AG09319 (cell line): ENCODE data around the gene PCNX2.

Experiments used
- DNase-seq: peaks from one replicate; pipeline ENCODE4 v3.0.0-alpha.2; 2010; ENCODE audit warnings: low read depth; ENCODE audit errors: extremely low read depth
- TF ChIP-seq, protein P1 (sequence below): IDR thresholded peaks from 2 replicates; pipeline ENCODE4 v1.5.1; 2011; ENCODE audit warnings: low read depth, mild to moderate bottlenecking, inconsistent platforms, low read length, moderate library complexity

Gene PCNX2

DNA sequence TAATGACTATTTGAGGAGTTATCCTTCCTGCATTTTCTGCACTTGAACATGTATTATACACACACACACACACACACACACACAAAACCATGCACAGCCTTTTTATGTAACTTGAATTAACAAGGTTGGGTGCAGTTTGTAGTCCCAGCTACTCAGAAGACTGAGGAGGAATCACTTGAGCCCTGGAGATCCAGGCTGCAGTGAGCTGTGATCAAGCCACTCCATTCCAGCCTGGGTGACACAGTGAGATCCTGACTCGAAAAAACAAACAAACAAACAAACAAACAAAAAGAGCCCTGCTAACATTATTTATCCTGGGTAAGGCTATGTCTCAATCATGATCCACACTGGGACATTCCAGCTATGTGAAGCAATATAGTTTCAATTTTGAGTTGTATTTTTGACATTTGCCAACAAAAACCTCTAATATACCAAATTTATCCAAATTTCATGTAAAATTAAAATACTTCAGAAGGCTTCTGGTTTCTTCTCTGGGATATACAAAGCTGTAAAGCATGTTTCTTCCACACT, 188.3 kb downstream of the PCNX2 start:
- DNase-seq = no peak
- TF ChIP-seq, protein P1, sequence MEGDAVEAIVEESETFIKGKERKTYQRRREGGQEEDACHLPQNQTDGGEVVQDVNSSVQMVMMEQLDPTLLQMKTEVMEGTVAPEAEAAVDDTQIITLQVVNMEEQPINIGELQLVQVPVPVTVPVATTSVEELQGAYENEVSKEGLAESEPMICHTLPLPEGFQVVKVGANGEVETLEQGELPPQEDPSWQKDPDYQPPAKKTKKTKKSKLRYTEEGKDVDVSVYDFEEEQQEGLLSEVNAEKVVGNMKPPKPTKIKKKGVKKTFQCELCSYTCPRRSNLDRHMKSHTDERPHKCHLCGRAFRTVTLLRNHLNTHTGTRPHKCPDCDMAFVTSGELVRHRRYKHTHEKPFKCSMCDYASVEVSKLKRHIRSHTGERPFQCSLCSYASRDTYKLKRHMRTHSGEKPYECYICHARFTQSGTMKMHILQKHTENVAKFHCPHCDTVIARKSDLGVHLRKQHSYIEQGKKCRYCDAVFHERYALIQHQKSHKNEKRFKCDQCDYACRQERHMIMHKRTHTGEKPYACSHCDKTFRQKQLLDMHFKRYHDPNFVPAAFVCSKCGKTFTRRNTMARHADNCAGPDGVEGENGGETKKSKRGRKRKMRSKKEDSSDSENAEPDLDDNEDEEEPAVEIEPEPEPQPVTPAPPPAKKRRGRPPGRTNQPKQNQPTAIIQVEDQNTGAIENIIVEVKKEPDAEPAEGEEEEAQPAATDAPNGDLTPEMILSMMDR = no peak

DNA sequence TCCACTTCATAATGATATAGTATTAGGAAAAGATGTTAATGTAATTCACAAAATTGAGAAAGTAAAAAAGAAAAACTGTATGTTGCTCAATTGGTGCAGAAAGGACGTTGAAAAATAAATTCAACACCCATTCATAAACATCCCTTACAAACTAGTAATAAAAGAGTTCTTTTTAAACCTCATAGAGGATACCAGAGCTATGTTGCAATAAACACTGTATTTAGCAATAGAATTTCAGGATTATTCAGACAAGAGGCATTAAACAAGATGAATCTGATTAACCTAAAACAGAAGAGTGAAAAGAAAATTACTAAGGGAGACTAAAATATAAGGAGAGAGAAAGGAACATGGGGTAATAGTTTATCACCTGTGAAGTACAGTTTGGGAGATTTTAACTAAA, 190.3 kb downstream of the PCNX2 start:
- peak; percentile 31 for DNase-seq

DNA sequence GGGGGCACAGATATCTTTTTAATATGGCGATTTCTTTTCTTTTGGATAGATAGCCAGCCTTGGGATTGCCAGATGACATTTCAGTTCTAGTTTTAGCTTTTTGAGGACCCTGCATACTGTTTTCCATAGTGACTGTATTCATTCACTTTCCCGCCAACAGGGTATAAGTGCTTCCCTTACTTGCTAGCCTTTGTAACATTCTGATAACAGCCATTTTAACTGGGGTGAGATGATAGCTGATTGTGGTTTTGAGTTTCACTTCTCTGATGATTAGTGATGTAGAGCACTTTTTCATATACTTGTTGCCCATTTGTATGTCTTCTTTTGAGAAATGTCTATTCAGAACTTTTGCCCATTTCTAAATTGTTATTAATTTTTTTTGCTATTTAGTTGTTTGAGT, 193.2 kb downstream of the PCNX2 start:
- TF ChIP-seq, protein P1 = no peak
- no peak for DNase-seq

More for the DNA sequence above, 190.3 kb downstream of the PCNX2 start:
- TF ChIP-seq, protein P1 = no peak

DNA sequence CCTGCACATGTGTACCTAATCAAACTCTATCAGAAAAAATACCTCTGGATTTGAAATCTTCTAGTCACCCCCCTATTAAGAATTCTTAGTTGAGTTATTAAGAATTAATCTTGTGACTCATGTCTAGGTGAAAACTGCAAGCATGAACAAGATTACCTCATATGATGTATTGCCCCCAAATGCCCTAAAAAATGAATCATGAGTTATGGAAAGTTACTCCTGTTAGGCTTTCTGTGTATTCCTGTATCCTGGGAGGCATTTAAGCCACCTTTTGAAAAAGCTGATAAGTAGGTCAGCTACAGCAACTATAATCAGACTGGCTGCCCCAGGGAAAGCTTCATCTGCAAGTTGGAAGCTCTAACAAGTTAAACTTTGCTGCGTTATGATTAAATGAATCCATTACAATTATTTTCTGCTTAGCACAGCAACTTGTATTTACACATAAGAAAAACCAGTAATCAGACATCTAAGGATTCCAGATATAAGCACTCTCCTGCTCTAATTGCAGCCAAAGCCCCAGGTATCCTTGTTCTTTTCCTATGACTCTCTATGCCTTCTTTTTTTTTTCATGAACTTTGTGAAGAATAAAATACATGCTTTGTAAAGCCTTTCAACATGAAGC, 197.5 kb downstream of the PCNX2 start:
- DNase-seq = no peak
- TF ChIP-seq, protein P1 = no peak

DNA sequence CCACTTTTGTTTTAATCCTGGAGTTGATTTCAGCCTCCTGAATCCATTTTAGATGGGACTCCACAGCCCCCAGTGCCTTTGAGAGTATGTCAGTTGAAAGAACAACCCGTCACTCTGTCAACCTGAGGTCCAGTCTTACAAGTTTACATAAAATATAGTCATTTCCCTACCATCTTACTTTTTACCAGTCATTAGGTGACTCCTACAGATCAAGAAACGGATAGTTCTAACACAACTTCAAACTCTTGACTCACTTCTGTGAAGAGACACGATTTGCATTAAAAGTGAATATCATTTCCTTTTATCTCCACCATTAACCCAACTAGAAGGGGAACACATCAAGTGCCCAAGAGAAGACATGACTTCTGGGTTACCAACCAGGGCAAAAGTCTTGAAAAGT, 198.0 kb downstream of the PCNX2 start:
- no peak for DNase-seq
- TF ChIP-seq, protein P1 = no peak

DNA sequence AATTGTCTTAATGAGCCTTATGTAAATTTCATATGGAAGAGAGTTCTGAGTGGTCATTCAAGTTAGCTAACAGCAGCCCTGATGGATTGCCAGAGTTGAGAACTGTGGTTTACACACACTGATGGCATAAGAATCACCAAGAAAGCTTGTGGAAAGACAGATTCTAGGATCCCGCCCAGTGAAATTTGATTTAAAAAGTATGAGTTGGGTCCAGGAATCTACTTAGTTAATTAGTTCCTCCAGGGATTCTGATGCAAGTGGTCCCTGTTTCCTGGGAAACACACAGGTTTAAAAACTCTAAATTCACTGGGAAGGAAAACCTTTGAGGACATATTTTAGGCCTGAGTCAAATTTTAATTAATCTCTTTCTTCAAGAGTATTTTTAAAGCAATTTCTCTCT, 200.8 kb downstream of the PCNX2 start:
- DNase-seq = no peak
- TF ChIP-seq, protein P1 = no peak

DNA sequence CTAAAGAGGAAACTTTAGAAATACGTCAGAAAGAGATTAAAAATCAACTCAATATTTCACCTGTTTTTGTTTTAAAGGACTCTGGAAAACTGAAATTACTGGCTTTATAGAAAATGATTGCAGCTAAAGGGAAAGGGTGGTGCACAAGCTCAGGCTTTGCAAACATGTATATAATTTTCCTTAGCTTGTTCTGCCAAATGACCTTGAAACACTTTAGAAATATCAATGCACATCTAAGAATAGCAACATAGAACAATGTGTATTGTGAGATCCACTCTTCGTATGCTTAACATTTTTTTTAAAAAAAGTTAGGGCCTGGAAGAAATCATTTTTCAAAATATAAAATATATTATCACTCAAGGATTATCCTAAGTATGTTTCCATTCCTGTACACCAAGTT, 201.3 kb downstream of the PCNX2 start:
- TF ChIP-seq, protein P1 = no peak
- DNase-seq = no peak
